HG02623 (cell line): ENCODE measurements around the gene RPS19.

Source experiments
- ATAC-seq: cut with Tn5 transposase; IDR thresholded peaks from one replicate; pipeline ENCODE4 v1.9.1; 2021; ENCODE audit warnings: moderate library complexity; ENCODE audit not compliant: unreplicated experiment

Gene RPS19

DNA sequence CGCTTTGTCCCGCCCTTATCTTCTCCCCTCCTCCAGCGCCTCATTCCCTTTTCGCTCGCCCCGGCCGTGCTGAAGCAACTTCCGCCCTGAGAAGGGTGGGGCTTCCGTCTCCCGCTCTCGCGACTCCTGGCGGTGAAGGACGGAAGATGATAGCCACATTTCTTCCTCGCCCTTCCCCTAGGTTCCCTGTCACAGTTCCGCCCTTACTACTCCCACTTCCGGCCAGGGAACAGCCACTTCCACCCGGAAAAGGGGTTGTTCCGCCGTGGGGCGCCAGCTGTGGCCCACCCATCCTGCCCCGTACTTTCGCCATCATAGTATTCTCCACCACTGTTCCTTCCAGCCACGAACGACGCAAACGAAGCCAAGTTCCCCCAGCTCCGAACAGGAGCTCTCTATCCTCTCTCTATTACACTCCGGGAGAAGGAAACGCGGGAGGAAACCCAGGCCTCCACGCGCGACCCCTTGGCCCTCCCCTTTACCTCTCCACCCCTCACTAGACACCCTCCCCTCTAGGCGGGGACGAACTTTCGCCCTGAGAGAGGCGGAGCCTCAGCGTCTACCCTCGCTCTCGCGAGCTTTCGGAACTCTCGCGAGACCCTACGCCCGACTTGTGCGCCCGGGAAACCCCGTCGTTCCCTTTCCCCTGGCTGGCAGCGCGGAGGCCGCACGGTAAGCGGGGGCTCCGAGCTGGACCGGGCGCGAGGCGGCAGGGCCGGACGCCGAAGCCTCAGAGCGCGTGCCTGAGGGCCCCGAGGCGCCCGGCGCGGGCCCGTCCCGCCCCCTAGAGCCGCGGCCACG, at the start of gene RPS19:
TSS of gene RPS19 (plus strand) at position 638 of the 801 bp plus-strand sequence. CDS start 520 bp downstream, outside the sequence.
- peak; percentile 71 for ATAC-seq

DNA sequence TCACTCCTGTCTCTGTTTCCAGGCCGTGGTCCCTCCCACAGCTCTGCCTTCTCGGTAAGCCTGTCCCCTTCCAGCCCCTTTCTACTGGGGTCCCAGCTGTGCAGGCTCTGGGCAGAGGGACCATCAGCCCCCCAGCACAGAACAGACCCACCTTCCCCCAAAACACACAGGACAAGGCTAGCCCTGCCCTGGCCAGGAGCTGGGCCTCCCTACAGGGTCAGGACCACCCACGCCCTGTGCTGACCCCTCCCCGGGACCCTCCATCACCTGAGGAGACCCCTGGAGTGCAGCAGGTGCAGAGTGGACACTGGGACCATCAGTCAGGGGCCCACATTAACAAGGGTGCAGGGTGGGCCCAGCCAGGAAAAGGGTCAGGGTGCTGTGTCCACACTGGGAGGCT, 49.8 kb upstream of the RPS19 start:
- ATAC-seq = no peak

DNA sequence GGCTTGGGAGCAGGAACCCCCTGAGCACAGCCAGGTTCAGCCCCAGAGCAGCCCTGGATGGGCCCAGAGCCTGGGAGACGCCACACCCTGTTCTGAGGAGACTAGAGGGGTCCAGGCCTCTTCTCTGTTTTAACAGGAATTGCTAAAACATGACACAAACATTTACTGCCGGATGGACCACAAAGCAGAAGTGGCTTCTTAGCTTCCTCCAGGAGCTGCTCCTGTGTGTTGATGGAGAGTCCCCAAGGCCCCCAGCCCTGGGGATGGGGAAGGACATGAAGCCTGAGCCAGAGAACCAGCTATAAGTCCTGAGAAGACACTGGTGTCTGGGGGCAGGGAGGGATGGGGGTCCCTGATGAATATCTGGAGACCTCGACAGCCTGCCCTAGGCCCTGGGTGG, 49.0 kb upstream of the RPS19 start:
- ATAC-seq = no peak

DNA sequence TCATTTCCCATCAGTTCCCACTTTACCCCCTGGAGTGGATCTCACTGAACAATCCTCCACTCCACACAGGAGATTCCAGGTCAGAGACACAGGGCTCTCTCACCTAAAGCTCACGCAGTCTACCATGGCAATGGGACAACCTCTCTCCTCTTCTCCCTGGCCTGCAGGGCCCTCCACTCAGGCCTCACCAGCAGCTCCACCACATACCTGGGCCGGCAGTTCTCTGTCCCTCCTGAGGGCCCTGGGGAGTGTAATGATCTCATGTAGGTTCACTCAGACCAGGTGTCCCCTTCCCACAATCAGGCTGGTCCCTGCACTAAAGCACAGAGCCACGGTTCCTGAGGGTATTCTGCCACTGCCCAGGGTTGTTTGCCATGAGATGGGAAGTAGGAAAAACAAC, 48.1 kb upstream of the RPS19 start:
- no peak for ATAC-seq

DNA sequence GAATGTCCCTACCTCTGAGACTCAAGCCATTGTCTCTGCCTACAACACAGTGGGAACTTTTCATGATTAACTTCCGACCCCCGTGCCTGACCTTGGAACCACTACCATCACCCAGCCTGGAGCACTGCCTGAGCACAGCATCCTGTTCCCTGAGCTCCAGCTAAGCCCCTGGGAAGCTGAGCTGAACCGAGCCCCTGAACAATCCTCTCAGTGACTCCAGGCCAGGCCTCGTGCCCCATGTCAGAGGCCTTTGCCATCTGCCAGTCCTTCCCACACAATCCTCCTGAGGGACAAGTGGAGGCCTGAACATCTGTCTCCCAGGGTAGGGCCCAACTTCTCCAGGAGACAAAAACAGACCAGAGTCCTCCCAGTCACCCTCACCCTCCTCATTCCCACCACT, 46.1 kb upstream of the RPS19 start:
- no peak for ATAC-seq

DNA sequence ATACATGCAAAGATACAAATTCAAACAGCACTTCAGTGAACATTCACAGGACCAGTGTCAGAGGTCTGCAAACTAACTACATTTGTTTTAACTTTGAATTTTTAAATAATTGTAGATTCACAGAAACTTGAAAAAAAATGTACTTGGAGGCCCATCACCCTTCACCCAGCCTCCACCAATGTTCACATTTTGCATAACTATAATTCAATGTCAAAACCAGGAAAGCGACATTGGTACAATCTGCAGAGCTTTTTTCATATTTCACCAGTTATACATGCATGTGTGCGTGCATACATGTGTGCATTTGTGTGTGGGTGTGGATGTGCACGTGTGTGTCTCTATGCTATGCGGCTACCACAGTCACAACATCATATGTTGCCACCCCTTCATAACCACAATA, 44.8 kb upstream of the RPS19 start:
- ATAC-seq = no peak

DNA sequence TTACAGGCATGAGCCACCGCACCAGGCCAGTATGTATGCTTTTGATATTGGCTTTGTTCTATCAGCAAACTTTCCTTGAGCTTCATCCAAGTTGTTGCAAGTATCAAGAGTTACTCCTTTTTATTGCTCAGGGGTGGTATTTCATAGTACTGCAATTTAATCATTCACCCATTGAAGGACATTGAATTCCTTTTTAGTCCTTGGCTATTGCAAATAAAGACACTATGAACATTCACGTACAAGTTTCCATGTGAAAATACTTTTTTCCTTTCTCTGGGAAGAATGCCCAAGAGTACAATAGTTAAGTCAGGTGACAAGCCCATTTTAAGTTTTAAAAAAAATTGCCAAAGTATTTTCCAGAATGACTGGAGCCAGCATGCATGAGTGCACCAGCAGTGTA, 43.3 kb upstream of the RPS19 start:
- no peak for ATAC-seq

DNA sequence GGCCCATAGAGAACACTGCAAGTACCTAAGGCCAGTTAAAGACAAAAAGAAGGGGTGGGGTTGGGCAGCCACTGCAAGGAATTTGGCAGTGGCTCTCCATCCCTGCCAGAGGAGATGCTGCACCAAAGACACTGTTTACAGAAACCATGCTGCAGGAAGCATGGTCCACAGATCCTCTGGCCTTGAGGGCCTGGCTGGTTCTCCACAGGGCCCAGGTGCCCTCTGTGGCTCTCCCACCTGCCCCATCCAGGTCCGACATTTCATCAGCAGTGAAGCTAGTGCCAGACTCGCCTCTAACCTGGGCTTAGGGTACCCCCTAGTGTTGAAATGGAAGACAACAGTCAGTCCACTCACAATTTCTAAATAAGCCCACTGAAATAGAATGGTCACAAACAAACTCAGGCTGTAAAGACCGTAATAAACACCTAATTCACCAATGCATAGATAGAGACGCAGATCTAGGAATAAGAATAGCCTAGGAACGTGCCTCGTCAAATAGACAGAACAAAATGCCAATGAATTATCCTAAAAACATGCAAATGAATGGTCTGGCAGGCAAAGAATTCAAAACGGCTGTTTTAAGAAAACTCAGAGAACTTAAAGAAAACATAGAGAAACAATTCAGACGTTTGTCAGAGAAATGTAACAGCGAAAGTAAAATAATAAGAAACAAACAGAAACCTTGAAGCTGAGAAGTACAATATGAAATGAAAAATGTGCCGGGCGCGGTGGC, 38.9 kb upstream of the RPS19 start:
- ATAC-seq = no peak

DNA sequence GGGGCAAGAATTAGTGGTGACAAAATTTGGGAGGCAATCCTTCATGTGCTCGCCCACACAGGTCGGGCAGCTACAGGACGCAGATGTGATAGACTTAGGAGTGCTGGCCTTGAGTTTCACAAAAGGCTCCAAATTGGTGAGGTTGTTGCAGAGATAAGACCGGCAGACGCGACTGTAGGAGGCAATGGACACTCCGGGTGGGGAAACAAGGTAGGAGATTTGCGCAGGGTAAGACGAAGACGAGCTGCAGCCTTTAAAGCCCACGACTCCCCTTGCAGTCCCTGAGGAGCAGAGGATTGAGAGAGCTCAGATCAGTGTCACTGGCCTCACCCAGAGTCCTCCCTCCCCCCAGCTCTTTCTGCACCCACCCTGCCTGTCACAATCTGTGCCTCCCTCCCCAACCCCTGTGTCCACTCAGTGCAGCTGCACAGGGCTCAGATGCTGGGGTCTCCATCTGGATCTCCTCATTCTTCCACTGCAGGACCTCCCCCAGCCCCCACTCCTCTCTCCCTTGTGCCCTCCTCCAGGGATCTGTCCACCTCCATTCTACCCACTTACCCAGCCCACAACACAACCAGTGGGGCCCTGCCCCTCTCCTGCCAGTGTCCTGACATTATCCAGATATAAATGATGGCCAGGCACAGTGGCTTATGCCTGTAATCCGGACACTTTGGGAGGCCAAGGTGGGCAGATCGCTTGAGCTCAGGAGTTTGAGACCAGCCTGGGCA, 21.9 kb upstream of the RPS19 start:
- ATAC-seq = no peak

DNA sequence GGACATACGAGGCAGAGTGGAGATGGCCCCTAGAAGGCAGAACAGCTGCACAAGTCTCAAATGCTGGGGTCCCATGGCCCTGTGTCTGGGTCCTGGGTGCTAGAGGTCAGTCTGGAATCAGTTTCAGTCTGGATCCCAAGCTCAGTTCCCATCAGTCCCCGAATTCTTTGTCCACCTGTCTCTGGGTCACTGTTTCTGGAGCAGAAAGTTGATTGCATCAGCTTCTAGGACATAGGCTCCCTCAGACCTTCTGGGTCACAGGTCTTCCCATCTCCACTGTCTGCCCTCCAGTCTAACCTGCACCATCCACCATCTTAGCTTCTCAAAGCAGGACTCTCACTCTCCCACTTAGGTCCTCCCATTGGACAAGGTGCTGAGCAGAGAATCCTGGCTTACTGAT, 20.8 kb upstream of the RPS19 start:
- no peak for ATAC-seq

DNA sequence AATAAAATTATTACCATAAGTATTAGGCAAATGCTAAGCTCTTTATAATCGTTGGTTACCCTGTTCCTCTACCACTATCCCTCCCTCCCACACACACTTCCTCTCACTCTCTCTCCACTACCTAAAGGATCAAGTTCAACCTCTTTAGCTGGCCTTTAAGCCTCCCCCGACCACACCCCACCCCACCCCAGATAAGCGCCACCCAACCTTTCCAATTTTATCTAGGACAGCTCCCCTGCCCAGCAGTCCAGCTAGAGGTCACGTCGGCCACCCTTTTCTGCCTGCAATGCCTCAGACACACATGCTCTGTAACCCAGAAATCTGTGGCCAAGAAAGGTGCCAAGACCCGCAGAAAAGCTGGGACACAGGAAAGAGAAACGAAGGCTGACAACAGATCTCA, 16.7 kb upstream of the RPS19 start:
- no peak for ATAC-seq

DNA sequence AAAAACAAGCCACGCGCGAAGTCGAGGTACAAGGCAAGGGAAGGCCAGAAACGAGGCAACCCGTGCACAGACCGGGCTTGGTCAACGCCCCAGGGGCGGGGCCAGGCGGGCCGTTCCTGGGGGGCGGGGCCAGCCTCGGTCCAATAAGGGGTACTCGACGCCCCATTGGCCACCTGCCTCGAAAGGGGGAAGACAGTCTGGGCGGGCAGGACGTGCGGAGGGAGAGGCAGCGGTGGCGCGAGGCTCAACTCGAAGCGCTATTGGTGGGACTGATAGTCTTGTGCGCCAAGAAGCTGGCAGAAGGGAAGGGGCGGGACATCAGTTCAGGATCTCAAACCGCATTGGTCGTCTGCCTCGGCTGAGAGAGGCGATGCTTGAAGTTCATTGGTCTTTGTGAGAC, 15.5 kb upstream of the RPS19 start, which contains the start of gene LYPD4:
TSS of gene LYPD4 (minus strand) at position 83 of the 400 bp plus-strand sequence. CDS start 5,398 bp downstream, outside the sequence.
- no peak for ATAC-seq

DNA sequence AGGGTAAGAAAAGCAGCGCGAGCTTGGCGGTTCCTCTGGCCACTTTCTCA, 15.2 kb upstream of the RPS19 start, which contains the start of gene DMRTC2:
TSS of gene DMRTC2 (plus strand) at position 42 of the 50 bp plus-strand sequence. CDS start 2,387 bp downstream, outside the sequence.
- no peak for ATAC-seq

DNA sequence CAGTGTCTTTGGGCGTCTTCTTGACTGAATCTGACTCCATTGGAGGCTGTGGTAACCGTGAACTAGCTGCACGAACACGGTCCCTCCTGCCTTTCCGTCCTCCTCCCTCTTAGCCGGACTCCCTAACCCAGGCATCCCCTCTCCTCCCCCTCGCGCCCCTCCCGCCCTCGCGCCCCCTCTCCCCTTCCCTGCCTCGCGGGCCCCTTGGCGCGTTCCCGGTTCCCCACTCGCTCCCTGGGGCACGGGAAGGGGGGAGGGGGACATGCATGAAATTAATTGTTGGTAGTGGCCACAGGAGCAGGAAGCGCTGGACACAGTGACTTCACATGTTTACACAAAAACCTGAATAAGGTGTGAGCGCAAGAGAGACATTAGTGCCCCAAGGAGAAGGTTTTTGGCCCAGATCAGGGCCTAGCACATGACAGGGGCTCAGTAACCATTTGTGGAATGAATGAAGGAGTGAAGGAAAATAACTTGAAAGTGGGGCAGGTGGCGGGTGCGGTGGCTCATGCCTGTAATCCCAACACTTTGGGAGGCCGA, 14.9 kb upstream of the RPS19 start:
- ATAC-seq = no peak

DNA sequence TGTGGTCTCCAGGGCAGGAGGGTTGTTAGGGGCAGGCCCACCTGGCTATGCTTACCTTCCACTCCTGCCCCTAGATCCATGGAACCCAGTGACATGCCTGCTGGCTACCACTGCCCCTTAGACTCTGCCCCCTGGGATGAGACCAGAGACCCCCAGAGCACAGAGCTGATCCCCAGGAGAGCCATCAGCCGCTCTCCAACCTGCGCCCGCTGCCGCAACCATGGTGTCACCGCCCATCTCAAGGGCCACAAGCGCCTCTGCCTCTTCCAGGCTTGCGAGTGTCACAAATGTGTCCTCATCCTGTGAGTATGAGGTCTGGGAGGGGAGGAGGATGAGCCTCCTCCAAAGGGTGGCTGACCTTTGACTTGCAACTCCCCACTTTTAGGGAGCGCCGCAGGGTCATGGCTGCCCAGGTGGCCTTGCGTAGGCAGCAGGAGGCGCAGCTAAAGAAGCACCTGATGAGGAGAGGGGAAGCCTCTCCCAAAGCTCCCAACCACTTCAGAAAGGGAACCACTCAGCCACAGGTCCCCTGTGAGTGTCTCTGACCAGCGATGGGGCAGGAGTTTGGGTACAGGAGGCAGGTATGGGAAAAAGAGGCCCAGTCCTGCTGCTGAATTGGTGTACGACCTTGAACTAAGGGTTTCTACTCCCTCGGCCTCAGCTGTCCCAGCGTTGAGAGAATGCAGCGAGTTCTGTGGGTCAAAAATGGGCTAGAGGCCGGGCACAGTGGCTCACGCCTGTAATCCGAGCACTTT, 12.5 kb upstream of the RPS19 start:
- ATAC-seq = no peak

DNA sequence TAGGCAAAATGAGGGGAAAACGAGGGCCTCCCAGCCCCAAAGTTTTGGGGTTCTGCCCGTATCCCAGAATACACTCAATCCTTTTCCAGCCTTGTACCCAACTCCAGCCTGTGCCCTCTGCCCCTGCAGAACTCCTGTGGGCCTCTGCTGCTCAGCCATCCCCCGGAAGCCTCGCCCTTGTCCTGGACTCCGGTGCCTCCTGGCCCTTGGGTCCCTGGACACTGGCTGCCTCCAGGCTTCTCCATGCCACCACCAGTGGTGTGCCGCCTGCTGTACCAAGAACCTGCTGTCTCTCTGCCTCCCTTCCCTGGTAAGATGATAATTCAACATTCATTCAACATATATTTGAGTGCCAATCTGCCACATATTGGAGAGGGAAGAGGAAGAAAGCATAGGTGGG, 11.4 kb upstream of the RPS19 start:
- ATAC-seq = no peak

DNA sequence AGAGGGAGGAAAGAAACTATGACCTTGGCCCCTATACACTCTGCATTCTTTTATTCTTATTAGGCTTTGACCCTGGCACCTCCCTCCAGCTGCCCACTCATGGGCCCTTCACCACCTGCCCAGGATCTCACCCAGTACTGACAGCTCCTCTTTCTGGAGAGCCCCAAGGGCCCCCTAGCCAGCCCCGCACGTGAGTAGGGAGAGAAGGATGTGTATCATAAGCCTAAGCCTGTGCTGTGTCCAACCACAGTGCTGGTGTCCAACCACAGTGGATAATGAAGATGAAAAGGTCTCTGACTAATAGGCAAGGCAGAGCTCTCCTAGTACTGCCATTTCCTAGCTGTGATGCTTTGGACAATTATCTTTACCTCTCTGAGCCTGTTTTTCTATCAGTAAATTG, 11.0 kb upstream of the RPS19 start:
- no peak for ATAC-seq

DNA sequence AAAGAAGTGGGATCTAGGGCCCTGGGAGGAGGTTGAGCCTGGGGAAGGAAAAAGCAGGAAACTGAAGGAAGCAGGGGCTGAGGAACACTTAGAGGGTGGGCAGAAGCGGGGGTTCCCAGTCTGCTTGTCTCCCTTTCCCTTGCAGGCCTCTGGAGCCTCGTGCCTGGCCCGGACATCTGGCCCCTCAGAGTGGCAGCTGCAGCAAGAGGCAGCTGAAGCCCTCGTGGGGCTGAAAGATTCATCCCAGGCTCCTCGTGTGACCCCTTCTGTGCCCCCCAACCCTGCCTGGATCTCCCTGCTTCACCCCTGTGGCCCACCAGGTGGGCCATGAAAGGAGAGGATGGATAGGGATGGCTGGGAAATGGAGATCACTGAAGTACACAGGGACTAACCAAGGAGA, 9.7 kb upstream of the RPS19 start:
- no peak for ATAC-seq

DNA sequence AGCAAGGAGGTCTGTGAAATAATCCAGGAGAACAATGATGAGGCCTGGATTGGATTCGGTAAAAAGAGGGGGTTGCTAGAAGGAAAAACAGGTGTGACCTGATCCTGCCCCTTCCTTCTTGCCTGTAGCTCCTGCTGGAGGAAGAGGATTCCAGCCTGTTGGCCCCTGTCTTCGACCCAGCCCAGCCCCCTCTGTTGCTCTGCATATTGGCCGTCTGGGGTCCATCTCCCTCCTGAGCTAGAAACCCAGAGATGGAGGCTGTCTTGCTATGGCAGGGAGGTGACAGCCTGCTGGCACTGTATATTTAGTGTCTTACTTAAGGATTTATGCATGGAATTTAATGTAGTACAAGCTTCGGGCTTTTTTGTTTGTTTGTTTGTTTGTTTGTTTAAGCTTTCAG, 8.6 kb upstream of the RPS19 start:
- ATAC-seq = no peak

DNA sequence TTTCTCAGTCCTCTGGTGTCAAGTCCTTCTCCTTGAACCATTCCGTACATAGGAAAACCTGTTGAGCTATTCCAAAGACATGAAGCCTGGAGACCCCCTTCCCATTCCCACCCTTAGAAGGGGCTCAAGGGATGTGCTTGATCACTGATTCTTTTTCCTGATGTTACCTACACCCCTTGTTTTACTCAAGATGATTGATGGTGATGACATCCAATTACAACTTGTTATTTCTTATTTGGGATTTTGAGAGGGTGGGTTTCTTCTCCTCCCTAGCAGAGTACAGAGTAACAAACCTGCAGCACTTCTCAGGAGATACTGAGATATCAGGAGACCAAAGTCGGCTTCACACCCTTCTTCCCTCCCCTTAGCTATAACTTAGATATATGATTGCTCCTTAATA, 6.7 kb upstream of the RPS19 start:
- ATAC-seq = no peak

DNA sequence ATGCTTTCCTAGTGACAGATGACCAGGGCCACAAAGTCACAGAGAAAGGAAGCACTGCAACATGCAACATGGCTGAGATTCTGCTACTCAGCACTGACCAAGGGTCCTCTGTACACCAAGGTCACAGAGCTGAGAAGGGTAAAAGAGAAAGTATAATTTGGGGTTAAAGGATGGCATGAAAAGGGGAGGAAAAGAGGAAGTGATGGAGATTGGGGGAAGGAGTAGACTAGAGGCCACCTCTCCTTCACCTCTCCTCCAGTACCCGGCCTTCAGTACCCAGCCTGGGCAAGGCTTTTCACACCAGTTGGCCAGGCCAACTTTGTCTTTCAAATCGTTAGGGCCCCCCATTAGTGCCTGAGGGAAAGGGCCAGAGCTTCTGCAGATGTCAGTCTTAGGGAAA, 6.3 kb upstream of the RPS19 start:
- ATAC-seq = no peak
